ENCODE measurements around the gene IFT43. TPM values are rescaled to one million over a fixed set of nuclear protein-coding genes. Genes with fewer than 3 reads are reported as not detected.
A peak's percentile ranks its signal among the peaks of the same experiment; 100 is the strongest.

The IFT43 gene
- polyA plus RNA-seq, 12 donors: 19.6 to 27.0 (median 22.3) TPM; not detected in 2

DNA sequence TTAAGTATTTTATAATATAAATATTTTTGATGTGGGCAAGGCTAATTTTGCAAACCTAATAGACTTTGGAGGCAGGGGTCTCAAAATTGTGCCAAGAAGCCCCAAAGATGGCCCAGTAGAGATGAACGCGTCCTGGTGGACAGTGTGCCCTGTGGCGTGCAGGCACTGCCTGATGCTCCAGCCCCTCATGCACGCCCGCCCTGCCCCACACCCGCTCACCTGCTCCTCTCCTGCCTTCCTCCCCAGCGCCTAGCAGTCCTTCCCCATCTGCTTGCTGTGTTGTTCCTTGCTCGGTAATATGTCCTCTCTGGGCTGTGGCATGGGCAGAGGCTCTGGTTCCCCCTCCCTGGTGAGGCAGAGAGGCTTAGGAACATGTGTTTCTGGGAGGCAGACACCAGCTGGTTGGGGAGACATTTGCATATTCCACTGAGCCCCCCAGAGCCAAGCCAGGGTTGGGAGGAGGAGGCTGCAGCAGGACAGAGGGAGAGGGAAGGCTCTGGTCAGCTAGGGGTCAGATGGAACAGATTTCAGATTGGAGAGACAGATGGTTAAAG lies 119.3 kb downstream of the IFT43 start:
- DNase-seq: no peak

GRCh38 chr14:76106188-76106587 lies 120.6 kb downstream of the IFT43 start:
- DNase-seq: no peak

DNA sequence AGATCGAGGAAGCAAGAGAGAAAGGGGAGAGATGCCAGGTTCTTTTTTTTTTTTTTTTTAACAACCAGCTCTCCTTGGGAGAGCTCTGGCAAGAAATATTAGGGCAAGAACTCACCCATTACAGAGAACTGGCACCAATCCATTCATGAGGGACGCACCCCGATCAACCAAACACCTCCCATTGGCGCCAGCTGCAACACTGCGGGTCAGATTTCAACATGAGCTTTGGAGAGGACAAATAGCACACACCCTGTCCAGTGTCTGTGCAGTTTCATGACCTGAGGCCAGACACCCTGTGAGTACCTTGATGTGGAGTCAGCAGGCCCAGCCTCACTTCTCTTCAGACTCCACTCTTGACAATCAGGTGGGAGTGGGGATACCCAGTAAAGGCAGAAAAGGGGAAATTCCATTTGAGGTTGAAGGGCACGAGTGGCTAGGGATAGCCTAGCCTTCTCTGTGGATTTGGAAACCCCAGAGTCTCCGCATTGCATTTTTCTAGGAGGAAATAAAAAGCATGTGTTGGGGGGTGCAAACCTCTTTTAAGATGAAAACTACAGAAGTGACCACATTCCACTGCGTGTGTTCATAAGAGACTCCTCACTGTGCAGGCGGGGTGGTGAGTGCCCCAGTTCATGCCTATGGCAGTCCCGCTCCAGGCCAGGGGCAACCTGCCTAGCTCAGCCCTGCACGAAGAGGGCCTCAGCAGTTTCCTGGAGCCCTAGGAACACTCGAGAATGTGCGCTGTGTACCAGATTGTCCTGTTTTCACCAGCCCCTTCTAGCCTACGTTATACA lies 123.7 kb downstream of the IFT43 start:
- DNase-seq: no peak

DNA sequence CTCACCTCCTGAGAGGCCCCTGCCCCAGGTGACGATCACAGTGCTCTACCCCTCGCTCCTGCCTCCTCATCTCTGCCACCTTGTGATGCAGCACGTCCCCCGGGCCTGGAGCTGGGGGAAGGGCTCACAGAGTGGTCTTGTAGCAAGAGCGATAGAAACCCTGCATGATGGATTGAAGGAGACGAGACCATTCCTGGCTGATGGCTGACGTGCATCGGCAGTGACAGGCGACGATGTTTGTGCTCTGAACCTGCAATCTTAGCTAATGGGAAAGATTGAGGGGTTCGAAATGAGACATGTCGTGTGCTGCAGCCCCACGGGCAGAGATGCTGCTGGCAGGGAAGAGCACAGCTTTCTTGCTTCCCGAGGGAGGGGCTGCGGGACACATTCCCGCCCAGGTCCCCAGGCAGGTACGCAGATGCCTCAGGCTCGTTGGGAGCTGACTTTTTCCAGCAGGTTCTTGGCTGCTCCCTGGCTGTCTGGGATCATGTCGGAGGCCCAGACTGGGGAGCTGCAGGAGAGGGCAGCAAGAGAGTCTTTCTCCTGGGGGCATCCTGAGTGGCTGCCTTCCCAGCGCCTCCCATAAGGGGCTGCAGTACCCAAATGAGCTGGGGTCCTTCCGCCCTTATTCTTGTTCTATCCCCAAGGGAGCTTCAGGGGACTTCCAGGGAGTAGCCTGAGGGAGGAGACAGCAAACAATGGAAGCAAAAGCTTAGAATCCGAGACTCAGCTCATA lies 127.5 kb downstream of the IFT43 start:
- DNase-seq: no peak

GRCh38 chr14:76113691-76114090 lies 128.1 kb downstream of the IFT43 start:
- no peak for DNase-seq

GRCh38 chr14:76115010-76115422 lies 129.5 kb downstream of the IFT43 start:
- no peak for DNase-seq

GRCh38 chr14:76117789-76118484 lies 132.4 kb downstream of the IFT43 start:
- DNase-seq: no peak

DNA sequence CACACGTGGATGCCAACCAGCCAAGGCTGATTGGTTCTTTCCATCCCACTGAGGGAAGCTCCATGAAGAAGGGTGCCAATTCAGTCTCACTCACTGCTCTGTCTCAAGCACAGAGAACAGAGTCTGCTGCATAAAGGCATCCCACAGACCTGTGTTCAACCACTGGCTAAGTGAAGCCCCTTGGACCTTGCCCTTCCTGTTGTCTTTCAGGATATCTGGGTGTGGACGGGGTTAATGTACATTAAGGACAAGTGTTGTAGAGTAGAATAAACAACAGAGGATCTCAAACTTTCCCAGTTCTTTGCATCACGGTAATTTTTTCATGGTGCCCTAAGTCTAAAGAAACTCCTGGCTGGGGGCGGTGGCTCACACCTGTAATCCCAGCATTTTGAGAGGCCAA lies 133.0 kb downstream of the IFT43 start:
- DNase-seq: no peak

DNA sequence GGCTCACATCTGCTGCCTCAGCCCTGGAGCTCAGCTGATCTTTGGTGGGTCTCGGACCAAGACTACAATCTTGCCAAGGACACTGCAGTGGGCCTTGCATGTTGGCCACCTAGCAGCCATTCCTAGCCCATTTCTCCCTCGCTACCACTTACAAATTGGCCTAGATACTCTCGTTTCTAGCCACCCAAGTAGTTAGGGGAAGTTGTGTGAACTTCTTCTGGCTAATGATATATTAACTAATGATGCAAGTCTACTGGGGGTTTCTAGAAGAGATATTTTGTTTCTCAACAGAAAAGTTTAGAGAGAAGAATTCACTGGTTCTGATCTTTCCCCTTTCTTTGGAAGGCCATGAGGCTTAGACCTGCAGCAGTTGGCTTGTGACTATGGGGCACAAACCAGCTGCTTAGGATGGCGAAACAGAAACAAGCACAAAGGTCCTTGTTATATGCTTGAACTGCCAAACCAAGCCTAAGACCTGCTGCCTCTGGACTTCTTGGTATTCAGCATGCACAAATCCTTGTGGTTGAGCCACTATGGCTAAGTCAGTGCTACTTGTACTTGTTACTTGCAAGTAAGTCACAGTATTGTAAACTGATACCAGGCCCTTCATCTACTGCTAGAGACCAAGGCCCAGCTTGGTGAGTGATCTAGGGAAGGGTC lies 135.7 kb downstream of the IFT43 start:
- DNase-seq: no peak

DNA sequence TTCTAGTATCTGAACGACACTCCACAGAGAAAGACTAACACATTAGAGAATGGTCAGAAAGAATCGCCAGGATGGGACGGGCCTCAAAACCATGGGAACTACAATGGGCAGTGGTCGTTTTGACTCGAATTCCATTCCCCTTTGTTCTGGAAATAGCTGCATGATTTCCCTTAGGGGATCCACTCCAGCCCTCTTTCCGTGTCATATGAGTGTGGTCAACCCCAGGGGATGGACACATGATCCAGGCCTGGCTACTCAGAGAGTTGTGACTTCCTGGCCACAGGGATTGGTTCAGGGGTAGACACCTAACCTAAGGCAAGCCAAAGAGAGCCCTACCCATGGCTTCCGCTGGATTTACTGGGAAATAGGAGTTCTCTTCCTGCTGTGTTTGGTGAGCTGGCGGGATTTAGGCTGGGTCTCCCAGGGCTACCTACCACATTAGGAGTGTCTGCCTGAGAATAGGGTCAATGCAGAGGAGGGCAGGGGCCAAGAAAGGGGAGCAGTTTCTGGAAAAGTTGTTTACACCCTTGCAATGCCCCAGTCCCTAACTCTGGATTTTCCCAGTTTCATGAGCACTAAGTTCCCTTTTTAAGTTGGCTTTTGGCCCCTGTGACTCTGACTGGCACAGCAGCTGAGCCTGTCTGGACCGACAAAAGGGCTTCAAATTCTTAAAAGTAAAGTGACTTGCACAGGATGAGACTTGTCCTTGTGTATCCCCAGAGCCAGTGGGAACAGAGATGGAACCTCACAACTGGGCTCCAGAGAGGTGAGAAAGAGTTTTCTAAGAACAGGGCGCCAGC lies 138.1 kb downstream of the IFT43 start:
- DNase-seq: no peak

DNA sequence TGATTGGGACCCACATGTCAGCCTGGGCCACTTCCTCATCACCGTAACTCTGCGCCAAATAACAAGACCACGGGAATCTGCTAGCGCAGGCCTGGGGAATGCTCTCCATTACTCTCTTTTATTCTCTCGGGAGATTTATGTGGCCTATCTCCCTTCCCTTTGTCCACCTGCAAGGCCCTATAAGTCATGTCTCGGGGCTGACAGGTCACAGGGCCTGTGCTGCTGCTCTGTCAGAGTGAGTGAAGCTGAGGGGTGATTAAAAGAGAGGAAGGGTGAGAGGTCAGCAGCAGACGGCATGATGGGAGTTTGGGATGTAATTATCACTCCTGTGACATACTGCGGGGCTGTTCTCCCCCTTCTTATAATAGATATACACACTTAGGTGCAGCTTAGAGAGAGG lies 139.9 kb downstream of the IFT43 start:
- no peak for DNase-seq

GRCh38 chr14:76126076-76126475 lies 140.5 kb downstream of the IFT43 start:
- DNase-seq: no peak

GRCh38 chr14:76129851-76130576 lies 144.5 kb downstream of the IFT43 start:
- DNase-seq: no peak

DNA sequence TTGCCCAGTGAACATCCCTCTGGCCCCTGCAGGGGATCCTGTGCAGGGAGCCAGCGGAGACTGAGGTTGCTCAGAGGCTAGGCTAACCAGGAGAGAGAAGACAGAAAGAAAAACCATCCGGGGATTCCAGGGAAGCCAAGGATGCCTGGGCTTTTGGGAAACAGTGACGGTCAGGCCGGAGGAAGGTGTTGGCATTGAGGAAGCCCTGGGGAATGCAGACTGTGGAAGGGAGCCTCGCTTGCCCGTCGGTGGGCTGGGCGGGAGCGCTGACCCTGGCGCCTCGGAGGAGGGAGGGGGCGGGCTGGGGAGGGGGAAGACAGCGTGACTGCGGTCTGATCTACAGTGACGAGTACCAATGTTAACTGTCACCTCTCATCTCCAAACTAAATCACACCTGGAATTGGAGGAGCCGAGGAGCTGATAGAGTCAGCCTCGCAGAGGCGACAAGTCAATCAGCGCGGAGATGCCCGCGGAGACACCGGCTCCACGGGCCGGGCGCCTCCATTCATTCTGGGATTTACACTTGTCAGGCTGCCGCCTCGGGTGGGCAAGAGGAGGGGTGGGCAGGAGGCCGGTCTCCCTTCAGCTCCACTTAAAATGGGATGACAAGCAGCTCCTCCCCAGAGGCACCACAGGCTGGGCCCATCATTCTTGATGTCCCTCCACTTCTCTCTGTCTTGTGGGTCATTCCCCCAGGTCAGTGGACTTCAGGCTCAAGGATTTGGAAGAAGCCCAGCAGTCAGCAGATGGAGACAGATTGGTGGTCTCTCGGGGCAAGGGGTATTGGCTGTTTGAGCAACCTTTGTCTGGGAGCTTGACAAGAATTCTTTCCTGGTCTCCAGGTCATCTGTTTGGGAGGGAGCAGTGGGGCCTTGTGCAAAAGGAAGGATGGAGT lies 145.8 kb downstream of the IFT43 start:
- no peak for DNase-seq

DNA sequence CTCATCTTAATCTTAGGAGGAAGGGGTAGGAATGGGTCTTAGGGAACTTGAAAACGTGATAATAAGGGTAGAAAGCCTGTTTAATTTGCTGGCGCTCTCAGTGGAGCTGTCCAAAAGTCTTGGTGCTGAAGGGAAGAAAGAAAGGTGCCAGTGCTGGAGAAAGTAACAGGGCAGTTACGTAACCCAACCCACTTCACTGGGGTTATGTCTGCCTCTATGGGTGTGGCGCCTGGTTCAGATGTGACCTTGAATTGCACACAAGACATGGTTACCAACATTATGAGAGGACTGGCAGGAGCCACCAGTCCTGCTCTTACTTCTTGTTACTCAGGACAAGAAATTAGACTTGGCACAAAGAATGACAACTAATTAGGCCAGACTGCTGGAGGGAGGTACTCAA lies 147.5 kb downstream of the IFT43 start:
- peak; percentile 46 for DNase-seq

Measured in muscle of arm (tissue), 12 donors.